Retina (tissue), 1 donor: ENCODE measurements around the gene INPP5K.

Experiments
- DNase-seq: peaks from one replicate; pipeline ENCODE4 v3.0.0-alpha.2; 2016

INPP5K gene

DNA sequence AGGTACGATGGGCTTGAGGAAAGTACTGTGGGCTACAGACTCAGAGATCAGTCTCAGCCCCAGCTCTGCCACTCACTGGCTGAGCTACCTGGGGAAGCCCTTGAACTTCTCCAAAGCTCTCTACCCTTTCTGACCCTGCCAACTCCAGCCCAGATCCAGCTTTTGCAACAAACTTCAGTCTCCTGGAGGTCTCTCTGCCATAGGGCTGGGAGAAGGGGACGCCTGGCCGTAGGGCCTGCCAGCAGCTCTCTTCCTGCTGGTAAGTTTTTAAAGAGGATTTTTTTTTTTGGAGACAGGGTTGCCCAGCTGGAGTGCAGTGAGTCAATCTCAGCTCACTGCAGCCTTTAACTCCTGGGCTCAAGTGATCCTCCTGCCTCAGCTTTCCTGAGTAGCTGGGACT lies 11.5 kb downstream of the INPP5K start:
- DNase-seq = no peak

DNA sequence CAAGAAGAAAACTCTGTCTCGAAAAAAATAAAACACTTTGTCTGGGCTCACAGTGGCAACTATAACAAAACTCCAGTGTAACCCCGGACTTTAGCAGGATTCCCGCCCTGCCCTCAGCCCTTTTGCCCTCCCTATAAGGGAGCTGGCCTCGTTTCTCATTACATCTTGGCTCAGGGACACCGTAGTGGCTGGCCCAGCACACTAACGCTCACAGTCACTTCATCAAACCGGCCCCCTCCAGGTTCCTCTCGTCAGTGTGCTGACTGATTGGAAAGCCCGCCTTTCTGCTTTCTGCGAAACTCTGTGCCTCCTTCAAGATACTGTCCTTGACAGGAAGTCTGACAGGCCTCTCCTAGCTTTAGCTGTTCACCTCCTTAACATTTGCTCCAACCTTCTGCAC lies 12.7 kb downstream of the INPP5K start:
- no peak for DNase-seq

DNA sequence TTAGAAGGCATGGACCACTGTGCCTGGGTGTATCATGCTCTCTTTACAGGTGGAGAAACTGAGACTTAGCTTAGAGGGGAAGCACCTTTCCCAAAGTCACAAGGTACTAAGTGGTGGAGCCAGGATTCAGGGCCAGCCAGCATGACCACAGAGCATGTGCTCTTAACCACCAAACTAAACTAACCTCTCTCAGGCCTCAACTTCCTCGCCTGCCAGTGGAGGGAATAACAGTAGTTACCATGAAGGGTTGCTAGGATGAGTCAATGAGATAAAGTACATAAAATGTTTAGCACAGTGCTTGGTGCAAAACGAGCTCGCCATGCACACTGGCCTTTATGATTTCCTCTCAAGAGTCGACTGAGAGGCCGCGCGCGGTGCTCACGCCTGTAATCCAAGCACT lies 17.5 kb downstream of the INPP5K start:
- DNase-seq = no peak

DNA sequence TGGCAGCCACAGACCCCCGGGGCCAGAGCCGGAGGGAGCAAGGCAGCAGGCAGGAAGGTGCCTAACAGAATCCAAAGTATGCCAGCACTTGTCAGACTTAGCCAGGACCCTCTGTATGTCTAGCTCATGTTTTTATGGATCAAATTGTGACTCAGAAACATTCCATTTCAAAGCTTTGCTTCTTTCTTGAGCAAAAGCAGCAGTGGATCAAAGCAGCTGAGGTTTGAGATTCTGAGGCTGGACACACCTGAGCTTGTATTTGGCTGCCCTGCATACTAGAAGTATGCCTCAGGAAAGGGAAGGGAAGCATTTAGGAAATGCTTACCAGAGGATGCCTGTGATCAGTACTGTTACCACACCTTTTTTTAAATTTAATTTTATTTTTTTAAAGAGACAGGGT lies 18.2 kb downstream of the INPP5K start:
- DNase-seq = no peak

DNA sequence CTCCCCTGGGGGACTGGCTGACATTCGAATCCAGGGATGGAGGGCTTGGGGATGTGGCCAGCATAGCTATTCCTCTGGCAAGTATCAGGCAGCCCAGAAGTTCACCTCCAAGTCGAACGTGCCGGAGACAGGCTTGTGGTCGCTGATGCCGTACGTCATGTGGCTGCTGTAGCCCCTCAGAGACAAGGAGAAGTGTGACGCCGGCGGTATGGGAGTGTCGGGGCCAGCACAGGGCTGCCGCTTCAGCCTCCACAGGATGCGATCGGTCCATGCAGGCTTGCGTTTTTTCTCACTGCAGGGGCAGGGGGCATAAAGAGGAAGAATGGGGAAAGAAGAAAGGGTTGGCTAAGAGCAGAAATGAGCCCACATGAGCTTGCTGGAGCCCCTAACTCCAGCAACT lies 18.6 kb downstream of the INPP5K start:
- DNase-seq = no peak

DNA sequence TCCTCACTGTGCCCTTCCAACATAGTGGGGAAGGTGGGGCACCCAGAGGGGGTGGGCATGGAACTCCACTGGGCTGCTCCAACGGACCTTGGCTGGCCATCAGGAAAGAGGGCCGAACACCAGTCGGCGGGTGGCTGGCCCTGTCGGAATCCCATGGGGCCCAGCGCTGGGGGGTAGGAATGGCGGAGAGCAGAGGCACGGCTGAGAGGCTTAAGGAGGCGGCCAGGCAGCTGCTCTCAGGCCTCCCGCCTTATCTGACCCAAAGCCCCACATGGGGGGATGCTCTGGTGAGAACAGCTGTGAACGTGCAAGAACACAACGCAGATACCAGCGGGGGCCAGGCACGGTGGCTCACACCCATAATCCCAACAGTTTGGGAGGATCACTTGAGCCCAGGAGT lies 19.5 kb downstream of the INPP5K start:
- no peak for DNase-seq

DNA sequence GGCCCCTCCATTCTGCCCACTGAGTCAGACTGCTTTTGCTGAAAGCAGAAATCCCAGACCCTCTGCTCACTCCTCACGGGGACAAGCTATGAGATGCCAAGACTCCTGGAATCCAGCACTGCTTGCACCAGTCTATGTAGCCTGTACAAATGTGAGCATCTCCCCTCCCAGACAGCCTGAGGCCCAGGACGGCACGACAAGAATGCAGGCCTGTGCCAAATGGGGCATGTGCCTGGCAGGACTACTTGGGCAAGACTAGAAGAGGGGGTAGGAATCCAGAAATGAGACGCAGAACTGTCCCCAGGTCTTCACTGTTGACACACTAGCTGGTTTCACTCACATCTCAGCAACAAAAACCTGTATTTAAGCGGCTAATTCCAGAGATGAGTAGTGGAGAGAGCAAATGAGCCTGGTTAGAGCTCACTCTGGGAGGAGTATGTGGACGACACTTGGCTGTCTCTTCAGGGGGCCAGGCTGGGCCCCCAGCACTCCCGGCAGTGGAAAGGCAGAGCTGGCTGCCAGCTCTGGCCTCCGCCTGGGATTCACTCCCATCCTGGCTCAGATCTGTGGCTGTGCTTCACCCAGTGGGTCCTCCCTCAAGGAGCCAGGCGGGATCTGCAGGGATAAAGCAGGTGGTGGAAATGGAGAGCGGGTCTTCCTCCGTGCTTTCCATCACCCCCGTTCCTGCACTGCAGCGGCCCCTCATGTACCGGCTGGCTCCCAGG lies 21.0 kb downstream of the INPP5K start:
- DNase-seq = no peak

DNA sequence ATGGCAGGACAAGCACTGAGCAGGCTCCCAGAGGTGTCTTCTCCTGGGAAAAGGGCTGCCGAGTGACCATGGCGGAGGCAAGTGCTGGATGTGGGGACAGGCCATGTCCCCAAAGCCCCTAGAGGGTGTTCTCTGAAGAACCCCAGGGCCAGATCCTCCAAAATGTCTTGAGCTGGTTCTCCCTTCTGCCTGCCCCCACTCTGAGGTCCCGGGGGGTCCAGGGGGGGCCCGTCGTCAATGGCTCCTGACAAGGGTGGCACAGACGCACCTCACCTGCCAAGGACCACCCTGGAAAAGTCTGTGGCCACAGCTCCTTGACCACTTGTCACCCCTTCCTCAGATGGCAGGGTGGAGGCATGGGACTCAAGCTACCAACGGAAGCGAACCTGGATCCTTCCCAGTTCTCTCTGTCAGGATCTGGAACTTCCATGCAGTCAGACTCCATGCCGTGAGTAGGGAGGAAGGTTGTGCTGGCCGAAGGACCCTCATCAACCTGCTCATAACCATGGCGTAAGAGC lies 21.6 kb downstream of the INPP5K start:
- no peak for DNase-seq

DNA sequence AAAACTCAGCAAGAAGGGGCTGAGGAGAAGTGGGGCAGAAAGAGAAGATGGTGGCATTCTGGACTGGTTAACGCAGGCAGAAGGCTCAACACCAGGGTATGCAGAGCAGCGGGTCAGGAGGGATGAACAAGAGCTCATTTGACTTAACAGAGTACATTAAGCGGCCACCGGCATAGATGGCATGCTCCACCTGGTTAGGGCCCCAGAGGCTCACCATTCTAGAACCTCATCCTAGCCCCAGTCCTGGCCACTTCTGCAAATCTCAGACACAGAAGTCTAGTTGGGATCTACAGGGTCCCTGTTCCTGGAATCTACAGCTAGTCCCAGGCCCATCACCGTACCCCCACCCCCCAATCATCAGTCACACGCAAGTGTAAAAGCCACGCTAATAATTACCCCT lies 22.2 kb downstream of the INPP5K start:
- DNase-seq = no peak

DNA sequence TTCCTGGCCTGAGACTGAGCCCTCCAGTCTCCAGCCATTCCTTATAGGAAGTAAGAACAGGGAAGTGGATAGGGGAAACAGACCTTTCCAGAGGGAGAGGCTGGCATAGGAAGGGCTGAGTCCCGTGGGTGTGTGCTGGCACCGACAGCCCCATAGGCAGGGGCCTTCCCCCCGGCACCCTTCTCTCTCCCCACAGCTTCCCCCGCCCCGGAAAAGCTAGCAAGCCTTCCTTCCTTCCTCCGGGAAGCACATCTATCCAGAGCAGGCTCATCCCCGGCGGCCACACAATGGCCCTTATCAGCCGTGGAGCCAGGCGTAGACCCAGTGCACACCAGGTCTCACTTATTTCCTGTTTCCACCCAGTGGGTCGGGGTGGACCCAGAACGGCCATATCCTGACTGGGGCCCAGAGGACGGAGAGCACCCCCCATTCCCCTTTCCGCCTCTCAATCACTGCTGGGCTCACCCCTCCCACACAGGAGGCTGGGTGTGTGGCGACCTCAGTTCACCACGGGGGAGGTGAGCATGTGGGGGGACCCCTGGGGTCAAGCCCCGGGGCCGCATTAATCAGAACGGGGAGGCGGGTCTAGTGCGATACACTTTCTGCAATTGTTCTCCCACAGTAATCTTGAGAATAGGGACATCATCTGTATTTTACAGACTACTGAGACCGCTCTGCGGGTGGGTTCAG lies 23.0 kb downstream of the INPP5K start:
- DNase-seq = no peak

DNA sequence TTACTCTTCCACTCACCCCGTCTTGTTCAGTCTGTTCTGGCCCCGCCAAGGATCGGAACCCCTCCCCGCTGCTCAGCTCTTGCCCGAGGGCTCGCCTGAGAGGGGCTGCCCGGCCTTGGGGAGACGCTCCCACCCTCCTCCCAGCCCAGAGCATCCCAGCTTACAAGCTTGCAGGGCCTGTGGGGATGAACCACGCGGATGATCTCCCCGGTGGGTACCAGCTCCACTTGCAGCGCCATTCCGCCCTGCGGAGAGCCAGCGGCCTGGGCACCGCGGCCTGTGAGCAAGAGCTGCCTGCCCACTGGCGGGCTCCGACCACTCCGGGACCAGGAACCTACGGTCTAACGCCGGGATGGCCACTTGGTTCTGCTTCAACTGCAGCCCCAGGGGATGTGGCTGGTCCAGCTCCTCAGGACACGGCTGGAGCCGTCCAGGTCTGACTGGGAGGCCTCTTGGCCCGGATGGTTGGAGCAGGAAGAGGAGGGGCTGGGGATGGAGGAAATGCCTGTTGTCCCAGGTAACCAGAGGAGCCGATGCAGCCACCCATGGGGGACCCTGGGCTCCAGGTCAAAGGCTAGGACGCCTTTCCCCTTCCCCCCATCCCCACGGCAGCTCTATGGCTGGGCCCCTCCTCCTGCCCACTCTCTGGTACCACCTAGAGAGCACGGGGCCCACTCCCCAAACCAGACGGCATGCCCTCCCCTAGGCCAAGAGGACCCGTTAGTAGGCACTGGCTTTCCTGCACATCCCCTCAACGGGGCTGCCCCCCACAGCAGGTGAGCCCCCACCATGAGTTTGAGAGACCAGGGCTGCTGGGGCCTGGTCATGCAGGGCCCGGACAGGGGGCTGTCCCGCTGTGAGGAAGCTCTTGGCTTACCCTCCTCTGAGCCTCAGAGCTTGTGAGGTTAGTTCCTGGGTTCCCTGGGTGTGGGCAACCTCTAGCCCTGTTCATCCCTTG lies 23.9 kb downstream of the INPP5K start, which contains the start of gene MYO1C:
TSS of gene MYO1C (minus strand) at position 438 of the 958 bp plus-strand sequence. CDS start at position 239, 199 bp downstream.
- no peak for DNase-seq

DNA sequence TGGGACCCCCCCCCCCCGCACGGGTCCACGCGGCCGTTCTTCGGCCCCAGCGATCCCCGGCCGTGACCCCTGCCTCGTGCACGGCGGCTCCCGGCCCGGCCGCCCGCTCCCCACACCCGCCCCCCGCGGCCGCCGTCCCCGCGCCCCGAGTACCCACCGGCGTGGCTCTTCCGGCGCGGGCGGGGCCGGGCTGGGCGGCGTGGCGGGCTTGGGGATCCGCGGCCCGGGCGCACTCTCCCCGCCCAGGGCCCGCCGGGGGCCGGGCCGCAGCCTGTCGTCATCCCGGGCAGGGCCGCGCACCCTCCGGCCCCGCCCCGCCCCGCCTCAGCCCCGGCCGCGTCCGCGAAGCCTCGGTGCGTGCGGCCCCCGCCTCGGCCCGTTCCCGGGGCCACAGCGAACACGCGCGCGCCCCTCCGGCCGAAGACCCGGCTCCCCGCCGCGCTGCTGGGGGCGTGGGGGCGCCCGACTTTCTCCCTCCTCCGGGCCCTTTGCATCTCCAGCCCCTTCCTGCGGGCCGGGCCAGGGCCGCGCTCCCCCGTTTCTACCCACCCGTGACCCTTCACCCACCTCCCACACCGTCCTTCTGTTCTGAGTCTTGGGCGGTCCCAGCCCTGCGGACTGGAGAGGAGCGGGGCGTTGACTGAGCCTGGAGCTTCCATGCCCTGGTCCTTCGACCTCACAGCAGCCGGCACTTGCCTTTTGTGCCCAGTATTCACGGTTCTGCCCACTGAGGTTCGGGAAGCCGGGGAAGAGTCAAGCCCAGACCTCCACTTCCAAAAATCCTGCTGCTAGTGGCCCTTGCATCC lies 24.8 kb downstream of the INPP5K start:
- peak; percentile 55 for DNase-seq

DNA sequence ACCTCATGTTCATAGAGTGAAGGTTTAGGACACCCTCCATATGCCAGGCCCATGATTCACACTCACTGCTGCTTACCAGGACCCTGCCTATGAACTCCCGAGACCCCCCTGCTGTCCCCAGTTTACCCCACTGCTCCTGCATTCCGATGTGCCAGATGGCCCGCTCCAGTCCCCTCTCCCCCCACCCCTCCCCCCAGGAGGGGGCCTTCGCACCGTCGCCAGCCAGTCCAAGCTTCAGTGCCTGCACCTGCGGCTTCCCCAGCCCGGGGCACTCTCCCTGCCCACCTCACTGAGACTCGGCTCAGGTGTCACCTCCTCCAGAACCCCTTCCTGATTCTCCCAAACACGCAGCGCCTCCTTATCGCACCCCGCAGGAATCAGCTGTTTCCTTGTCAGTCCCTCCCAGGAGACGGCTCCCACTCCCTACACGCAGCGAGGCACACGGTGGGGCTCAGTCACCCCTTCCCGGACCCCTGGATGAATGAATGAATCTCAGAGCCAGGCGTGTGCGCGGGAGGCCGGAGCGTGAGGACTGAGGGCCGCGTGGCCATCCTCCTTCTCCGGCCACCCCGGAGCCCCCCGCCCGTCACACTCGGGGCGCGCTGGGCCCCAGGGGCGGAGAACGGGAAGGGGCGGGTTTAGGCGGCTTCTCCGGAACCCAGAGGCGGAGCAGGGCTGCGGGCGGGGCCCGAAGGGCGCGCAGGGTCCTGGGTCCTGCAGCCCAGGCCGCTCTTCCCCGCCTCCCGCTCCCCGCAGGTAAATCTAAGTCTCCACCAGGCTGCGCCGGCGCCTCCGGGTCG lies 25.6 kb downstream of the INPP5K start:
- peak; percentile 64 for DNase-seq

DNA sequence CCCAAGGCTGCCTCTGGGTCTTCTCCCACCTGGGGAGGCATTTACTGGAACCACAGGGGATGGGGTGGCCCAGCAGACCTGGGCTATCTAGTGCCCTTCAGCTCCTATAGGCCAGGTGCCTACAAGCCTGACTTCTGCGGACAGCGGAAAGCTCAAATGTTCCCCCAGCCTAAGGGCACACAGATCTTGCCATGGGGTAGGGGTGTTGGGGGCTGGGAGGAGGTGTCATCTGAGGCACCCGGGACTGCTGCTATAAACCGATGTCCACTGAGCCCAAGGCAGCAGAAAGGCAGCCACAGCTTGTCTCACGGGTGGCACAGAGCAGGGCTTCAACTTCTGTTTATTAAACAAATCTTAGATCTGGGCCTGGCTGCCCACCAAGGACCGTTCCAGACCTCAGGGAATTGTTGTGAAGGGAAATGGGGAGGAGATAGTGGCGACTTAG lies 27.6 kb downstream of the INPP5K start:
- no peak for DNase-seq

DNA sequence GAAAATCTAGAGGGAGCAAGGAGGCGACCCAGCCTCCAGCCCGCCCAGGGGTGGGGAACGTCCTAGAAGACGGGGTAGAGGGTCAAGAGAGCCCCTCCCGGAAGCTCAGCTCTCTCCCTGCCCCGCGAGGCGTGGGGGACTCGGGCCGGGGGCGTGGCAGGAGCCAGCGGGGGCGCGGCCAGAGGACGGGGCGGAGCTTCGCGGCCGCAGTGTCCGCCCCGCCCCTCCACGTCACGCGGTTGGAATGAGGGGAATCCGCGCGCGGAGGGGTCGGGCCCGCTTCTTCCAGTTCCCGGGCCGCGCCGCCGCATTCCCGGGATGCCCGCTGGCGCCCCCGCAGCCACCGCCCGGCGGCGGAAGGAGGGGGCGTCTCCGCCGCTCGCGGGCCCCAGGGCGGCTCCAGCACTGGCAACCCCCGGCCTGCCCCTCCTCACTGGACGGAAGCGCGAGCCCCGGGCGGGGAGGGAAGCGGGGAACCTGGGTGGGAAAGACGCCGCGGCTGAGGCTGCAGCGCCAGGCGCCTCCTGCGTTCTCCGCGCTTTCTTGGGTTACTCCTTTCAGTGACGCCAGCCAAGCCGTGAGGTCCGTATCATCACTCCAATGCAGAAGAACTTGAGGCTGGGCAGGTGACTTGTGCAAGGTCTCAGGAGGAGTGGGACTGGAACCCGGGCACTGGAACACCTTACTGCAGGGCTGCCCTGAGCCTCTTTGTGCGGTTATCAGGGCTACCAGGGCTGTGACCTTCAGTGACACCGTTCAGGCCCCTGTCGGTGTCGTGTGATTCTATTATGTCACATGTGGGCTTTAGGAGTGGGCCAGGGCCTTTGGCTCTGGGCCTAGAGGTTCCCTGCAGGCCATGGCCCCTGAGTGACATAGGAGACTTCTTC lies 28.2 kb downstream of the INPP5K start:
- DNase-seq = peak; percentile 84

DNA sequence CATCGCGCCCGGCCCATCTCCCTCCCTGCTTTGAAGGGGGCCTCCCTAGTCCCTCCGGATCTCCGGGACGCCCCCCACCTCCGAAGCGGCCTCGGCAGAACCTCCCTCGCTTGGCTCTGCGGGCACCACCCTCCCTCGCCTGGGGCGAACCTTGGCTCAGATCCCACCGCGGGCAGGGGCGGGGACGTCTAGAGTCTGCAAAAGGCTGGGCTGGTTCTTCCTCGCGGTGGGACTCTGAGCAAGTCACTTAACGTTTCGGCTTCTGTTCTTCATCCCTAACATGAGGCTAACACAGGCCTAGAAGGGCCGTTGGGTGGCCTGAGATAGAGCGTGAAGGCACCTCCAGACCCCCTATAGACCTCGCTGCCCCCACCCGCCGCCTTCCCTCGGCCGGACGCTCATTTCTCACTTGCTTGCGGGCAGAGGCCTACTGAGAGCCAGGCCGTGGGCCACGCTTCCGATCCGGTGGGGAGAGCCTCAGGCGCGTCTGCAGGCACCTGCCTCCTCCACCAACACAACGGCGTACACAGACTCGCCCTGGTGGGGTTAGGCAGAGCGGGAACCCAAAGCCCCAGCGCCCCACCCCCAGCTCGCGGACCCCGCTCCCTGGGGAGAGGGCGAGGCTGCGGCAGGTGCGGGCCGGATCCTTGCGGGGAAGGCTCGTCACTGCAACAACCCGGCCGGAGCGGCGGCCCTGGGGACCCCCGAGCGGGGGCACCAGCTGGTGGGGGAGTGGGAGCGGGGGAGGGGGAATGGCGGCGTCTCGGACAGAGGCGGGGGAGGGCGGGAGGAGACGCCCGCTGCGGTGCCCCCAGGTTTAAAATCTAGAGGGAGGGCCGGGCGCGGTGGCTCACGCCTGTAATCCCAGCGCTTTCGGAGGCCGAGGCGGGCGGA lies 29.4 kb downstream of the INPP5K start:
- peak; percentile 64 for DNase-seq

DNA sequence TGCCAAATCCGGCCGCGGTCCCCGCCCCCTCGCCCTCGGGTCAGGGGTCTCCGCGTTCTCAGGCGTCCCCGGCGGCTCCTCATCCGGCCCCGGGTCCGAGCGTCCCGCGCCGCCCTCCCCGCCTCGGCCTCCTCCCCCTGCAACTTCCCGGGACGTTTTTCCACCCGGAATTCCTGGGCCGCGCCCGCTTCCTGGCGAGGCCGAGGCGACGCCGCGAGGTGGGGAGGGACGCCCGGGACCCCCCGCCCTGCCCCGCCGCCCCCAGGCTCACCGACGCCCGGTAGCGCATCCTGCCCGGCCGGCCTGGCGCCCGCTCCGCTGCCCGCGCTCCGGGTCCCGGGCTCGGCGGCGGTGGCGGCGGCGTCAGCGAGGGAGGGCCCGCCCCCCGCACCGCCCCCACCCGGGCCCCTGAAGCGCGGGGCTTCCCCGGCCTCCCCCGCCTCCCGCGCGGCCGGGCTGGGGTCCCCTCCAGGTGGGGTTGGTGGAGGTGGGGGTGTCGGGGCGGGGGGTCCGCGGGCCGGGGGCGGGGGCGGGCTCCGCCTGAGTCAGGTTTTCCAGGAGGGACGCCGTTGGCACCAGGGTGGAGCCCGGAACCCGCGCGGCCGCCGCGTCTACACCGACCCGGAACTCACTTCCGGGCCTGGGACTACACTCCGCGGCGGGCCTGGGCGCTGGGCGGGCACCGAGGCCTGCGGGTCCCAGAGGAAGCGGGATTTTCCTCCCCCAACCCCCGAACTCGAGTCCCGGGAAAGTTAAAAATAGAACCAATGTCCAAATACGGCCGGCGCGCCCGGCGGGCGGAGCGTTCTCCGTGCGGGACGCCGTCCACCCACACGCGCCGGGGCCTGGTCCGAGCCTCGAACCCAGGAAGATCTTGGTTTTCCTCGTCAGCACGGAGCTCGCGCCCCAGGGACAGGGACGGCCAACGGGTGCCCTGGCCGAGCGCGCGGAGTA lies 30.7 kb downstream of the INPP5K start:
- DNase-seq = peak; percentile 54
